Stimulated activated naive B cell treated with anti-CD40 and anti-IgM and Interleukin-4, amounts not matched to agents 10 μg/mL and 1 μg/mL and 100 μg/mL, for 72 hours (primary cell): ENCODE data around the gene OBSCN.

Experiments
- ATAC-seq, 2 donors: fragments of 150-1000 bp; cut with Tn5 transposase; replicated peaks; 2 replicates each; pipeline ENCODE4 v1.10.0; 2021; ENCODE audit warnings: moderate library complexity in 1 of 2
- DNase-seq: peaks from one replicate; pipeline ENCODE4 v3.0.0; 2021
- H3K27ac Mint-ChIP-seq: one replicate; pipeline ENCODE4 v1.8.0; 2022; ENCODE audit warnings: mild to moderate bottlenecking, mixed read lengths
- H3K27me3 Mint-ChIP-seq, 2 donors: one replicate each; pipeline ENCODE4 v1.8.0; 2022; ENCODE audit warnings: mixed read lengths in 2 of 2
- H3K36me3 Mint-ChIP-seq, 2 donors: one replicate each; pipeline ENCODE4 v1.8.0; 2022; ENCODE audit warnings: mixed read lengths in 2 of 2, mild to moderate bottlenecking in 1 of 2
- H3K4me1 Mint-ChIP-seq, 2 donors: one replicate each; pipeline ENCODE4 v1.8.0; 2022; ENCODE audit warnings: mixed read lengths in 2 of 2, mild to moderate bottlenecking in 1 of 2
- H3K4me3 Mint-ChIP-seq, 2 donors: one replicate each; pipeline ENCODE4 v1.8.0; 2022; ENCODE audit warnings: mild to moderate bottlenecking in 2 of 2, mixed read lengths in 2 of 2, moderate library complexity in 1 of 2
- H3K9me3 Mint-ChIP-seq, 2 donors: one replicate each; pipeline ENCODE4 v1.8.0; 2022; ENCODE audit warnings: mixed read lengths in 2 of 2, mild to moderate bottlenecking in 1 of 2

Gene OBSCN

GRCh38 chr1:228210076-228210651 lies 2.3 kb downstream of the OBSCN start:
- DNase-seq (no peak), ATAC-seq (no peak)
- no peak overlapping the region for H3K4me3 Mint-ChIP-seq
- H3K27me3 Mint-ChIP-seq, result peaks cover 3 to 21% of the 10 kb centered on the region in 2 donors
- no peak overlapping the region for H3K27ac Mint-ChIP-seq
- H3K4me1 Mint-ChIP-seq, result peaks cover 7 to 8% of the 10 kb centered on the region in 2 donors
- no peaks in the 10 kb centered on the region for H3K36me3 Mint-ChIP-seq
- no peaks in the 10 kb centered on the region for H3K9me3 Mint-ChIP-seq

DNA sequence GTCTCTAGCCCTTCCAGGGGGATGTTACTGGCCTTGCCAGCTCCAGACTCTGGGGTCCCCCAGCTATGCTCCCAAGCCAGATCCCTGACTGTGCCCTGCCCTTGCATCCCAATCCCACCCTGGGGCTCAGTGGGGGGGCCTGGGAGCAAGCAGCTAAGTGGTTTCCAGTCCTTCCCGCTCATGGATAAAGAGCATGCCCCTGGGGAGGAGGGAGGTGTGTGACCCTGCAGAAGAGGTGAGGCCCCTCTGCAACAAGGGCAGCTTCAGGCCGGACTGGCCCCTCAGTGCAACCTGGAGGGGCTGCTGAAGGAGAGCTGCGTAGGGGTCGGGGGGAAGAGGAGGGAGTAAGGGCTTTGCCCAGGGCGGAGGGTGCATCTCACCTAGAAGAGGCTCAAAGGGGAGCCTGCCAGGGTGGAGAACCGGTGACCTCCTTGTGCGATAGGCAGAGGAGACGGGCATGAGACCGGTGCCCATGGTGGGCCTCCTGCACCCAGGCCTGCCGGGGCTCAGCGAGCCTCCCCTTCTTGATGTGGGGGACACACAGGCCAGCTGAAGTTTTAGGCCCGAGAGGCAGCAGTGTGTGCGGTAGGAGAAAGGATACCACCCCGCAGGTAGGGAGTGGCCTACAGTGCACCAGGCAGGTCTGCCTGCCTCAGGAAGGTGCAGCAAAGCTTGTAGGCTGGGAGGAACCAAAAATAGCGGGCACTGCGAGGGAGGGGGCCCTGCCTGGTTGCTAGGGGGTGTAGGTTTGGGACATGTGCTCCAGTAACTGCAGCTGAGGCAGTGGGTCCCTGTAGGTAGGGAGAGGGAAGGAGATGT lies 3.1 kb downstream of the OBSCN start:
- Mint-ChIP-seq H3K9me3 (no peaks in the 10 kb centered on the region), H3K4me3 (peak overlapping the region in 1 of 2 donors; percentile 29), H3K27ac (no peak overlapping the region), H3K27me3 (peaks cover 3 to 17% of the 10 kb centered on the region in 2 donors), H3K4me1 (peaks cover 7 to 8% of the 10 kb centered on the region in 2 donors), H3K36me3 (peaks cover 0 to under 1% of the 10 kb centered on the region in 2 donors)
- DNase-seq (no peak), ATAC-seq (no peak)

- Mint-ChIP-seq H3K9me3 (no peaks in the 10 kb centered on the region), H3K27me3 (peaks cover 0 to 16% of the 10 kb centered on the region in 2 donors), H3K4me3 (peak overlapping the region in 1 of 2 donors; percentile 29), H3K4me1 (peaks cover 7 to 8% of the 10 kb centered on the region in 2 donors), H3K36me3 (peaks cover 0 to 2% of the 10 kb centered on the region in 2 donors), H3K27ac (no peak overlapping the region)
- DNase-seq (no peak), ATAC-seq (no peak)
Observed at GRCh38 chr1:228211531-228212414, 3.9 kb downstream of the OBSCN start.

GRCh38 chr1:228212415-228212965 lies 4.6 kb downstream of the OBSCN start:
- Mint-ChIP-seq H3K4me3 (peak overlapping the region; percentile 17 to 90), H3K27ac (no peak overlapping the region), H3K9me3 (no peaks in the 10 kb centered on the region), H3K4me1 (peaks cover 7 to 8% of the 10 kb centered on the region in 2 donors), H3K36me3 (peaks cover 0 to 2% of the 10 kb centered on the region in 2 donors), H3K27me3 (peaks cover 0 to 9% of the 10 kb centered on the region in 2 donors)
- ATAC-seq, result no peak
- DNase-seq, result no peak

DNA sequence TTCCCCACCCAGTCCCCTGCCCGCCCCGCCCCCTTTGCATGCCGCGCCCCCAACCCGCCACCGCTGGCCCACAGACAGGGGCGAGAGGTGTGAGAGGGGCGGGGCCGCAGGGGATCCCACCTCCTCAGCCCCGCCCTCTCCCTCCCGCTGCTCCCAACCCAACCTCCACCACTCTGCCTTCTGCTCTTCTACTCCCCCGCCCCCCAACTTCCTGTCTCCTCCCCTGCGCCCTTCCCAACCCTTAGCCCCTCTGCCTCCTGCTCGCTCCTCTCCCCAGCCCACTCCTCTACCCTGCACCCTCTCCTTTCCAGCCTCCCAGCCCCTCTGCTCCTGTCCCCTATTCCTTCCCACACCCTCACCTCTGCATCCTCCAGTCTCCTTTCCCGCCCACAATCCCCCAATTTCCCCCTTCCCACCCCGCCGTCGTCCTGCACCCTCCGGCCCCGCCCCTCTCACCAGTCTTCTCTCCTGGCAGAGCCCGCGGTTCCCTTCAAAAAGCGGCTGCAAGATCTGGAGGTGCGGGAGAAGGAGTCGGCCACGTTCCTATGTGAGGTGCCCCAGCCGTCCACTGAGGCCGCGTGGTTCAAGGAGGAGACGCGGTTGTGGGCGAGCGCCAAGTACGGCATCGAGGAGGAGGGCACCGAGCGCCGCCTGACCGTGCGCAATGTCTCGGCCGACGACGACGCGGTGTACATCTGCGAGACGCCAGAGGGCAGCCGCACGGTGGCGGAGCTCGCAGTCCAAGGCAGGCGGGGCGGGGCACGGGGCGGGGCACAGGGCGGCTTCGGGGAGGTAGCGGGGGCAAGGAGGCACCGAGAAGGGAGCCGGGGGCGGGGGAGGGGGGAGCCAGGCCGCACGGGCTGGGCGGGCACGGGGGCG lies 5.4 kb downstream of the OBSCN start:
- Mint-ChIP-seq H3K36me3 (peaks cover 0 to 2% of the 10 kb centered on the region in 2 donors), H3K4me3 (peak overlapping the region; percentile 87 to 90), H3K9me3 (no peaks in the 10 kb centered on the region), H3K4me1 (peaks cover 7 to 8% of the 10 kb centered on the region in 2 donors), H3K27me3 (peaks cover 0 to 7% of the 10 kb centered on the region in 2 donors), H3K27ac (peak overlapping the region; percentile 90)
- peak; percentile 97 to 98 for ATAC-seq
- peak; percentile 79 for DNase-seq

GRCh38 chr1:228213917-228214808 lies 6.3 kb downstream of the OBSCN start:
- Mint-ChIP-seq H3K4me3 (peak overlapping the region; percentile 81 to 90), H3K27me3 (peaks cover 0 to 4% of the 10 kb centered on the region in 2 donors), H3K27ac (peak overlapping the region; percentile 65), H3K9me3 (no peaks in the 10 kb centered on the region), H3K36me3 (peaks cover 5 to 8% of the 10 kb centered on the region in 2 donors), H3K4me1 (peaks cover 7 to 8% of the 10 kb centered on the region in 2 donors)
- no peak for DNase-seq
- peak in 1 of 2 donors; percentile 5 for ATAC-seq

DNA sequence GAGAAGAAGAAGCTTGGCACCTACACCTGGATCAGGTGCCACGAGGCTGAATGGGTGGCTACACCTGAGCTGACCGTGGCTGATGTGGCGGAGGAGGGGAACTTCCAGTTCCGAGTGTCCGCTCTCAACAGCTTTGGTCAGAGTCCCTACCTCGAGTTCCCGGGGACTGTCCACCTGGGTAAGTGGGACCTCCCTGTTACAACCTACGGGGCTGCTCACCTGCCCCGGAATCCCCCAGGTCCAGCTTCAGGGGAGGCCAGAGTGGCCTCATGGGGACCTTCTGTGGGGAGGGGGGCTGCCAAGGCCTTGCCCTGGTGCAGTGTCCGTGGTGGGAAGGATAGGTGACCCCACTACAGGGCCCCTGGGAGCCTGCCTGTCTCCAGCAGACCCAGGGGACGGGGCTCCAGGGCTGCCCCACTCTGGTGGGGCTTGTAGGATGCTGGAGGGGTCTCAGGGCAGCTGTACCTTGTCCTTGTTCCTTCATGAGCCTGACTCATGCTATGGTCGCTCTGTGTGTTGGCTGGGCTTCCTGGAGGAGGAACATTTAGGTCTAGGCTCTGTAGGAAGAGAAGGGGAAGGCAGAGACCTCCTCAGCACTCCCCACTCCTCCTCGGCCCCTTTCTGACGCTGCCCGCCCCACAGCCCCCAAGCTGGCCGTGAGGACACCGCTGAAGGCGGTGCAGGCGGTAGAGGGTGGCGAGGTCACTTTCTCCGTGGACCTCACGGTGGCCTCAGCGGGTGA lies 7.2 kb downstream of the OBSCN start:
- no peak overlapping the region for H3K27ac Mint-ChIP-seq
- H3K4me1 Mint-ChIP-seq, result peaks cover 7 to 8% of the 10 kb centered on the region in 2 donors
- H3K4me3 Mint-ChIP-seq, result peak overlapping the region in 1 of 2 donors; percentile 10
- no peaks in the 10 kb centered on the region for H3K27me3 Mint-ChIP-seq
- no peak for DNase-seq
- no peak for ATAC-seq
- H3K36me3 Mint-ChIP-seq, result peaks cover 8 to 15% of the 10 kb centered on the region in 2 donors
- no peaks in the 10 kb centered on the region for H3K9me3 Mint-ChIP-seq

DNA sequence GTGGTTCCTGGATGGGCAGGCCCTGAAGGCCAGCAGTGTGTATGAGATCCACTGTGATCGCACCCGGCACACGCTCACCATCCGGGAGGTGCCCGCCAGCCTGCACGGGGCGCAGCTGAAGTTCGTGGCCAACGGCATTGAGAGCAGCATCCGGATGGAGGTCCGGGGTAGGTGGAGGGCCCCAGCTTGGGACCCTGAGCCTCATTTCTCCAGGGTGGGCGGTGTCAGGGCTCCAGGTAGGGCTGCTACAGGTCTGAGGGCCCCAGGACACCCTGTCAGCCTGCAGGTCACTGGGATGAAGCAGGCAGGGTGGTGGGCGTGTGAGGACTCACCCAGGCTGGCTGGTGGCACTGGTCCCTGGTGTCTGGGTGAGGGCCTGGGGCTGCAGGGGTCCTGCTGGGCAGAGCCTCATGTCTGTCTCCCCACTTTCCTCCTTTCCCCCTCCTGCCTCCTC lies 7.8 kb downstream of the OBSCN start:
- DNase-seq, result no peak
- Mint-ChIP-seq H3K27me3 (no peaks in the 10 kb centered on the region), H3K36me3 (peaks cover 9 to 17% of the 10 kb centered on the region in 2 donors), H3K9me3 (no peaks in the 10 kb centered on the region), H3K4me3 (no peak overlapping the region), H3K27ac (no peak overlapping the region), H3K4me1 (peaks cover 7 to 8% of the 10 kb centered on the region in 2 donors)
- no peak for ATAC-seq

DNA sequence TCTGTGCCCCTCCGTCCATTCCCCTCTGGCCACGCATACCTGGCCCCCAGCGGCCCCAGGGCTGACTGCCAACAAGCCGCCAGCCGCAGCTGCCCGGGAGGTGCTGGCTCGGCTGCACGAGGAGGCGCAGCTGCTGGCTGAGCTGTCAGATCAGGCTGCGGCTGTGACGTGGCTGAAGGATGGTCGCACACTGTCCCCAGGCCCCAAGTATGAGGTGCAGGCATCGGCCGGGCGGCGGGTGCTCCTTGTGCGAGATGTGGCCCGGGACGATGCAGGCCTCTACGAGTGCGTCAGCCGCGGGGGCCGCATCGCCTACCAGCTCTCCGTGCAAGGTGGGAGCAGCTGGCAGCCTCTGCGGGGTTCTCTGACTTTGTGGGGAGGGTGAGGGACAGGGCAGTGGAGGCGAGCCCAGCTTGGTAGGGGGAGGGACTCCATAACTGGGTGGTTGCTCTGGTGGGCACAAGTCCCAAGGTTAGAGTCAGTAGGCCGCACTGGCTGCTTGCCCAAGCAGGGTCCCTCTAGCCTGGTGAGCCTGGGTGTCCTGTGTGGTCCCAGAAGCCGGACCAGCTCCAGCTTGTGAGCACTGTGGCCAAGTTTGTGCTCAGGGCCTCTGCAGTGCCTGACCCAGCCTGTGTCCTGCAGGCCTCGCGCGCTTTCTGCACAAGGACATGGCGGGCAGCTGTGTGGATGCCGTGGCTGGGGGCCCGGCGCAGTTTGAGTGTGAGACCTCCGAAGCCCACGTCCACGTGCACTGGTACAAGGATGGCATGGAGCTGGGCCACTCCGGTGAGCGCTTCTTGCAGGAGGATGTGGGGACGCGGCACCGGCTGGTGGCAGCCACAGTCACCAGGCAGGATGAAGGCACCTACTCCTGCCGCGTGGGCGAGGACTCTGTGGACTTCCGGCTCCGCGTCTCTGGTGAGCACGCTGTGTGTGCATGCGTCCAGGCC lies 8.8 kb downstream of the OBSCN start:
- Mint-ChIP-seq H3K4me3 (no peak overlapping the region), H3K27ac (no peak overlapping the region)

DNA sequence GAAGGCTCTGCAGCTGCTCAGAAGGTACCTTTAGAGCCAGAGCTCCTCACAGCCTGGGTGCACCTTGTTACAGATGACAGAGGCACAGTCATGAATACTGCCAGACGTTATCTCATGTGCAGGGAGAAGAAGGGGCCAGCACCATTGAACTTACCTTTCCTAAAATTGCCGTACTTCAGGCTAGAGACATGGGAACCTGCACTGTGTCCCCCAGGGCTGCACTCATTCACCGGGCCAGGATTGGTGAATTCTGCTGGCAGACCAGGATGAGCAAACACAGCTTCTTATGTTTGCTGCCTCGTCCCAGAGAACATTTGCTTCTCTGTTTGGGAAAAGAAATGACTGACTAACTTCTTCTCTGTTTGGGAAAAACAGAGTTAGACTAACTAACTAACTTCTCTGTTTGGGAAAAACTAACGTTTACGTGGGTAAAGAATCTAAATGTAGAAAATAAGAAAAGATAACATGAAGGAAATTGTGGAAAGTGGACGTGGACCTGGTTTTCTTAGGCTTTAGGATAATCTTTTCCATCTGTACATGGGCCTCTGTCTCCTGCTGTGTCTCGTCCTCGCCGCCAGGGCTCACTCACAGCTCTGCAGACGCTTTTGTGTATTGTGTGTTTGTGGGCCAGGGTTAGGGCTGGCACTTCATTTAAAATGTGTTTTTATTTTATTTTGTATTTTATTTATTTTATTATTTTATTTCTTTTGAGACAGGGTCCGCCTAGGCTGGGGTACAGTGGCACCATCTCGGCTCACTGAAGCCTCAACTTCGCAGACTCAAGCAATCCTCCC lies 9.9 kb downstream of the OBSCN start:
- Mint-ChIP-seq H3K4me3 (no peak overlapping the region), H3K4me1 (peaks cover 4 to 7% of the 10 kb centered on the region in 2 donors), H3K27me3 (no peaks in the 10 kb centered on the region), H3K9me3 (no peaks in the 10 kb centered on the region), H3K36me3 (peaks cover 11 to 25% of the 10 kb centered on the region in 2 donors), H3K27ac (peak overlapping the region; percentile 21)
- DNase-seq (no peak), ATAC-seq (no peak)

More for the DNA sequence above, 8.8 kb downstream of the OBSCN start:
- H3K36me3 Mint-ChIP-seq, result peaks cover 11 to 18% of the 10 kb centered on the region in 2 donors
- no peak for ATAC-seq
- no peaks in the 10 kb centered on the region for H3K27me3 Mint-ChIP-seq
- H3K4me1 Mint-ChIP-seq, result peaks cover 4 to 7% of the 10 kb centered on the region in 2 donors
- no peaks in the 10 kb centered on the region for H3K9me3 Mint-ChIP-seq
- DNase-seq, result no peak
